ENCODE measurements around the gene VPS54. TPM values are rescaled to one million over a fixed set of nuclear protein-coding genes. Genes with fewer than 3 reads are reported as not detected.
"Not testable (repeated sequence)": the region's sequence is repeated elsewhere in the genome, so short reads cannot be mapped to it uniquely, and the experiment has no call there.

The VPS54 gene
- total RNA-seq, 1 donor from 2014 or later, result 27.0 TPM

- no peak for DNase-seq
- no peaks in the 10 kb centered on the region for H3K9me3 ChIP-seq
- no peak overlapping the region for H3K27ac ChIP-seq
- H3K4me1 ChIP-seq, result no peaks in the 10 kb centered on the region
- no peaks in the 10 kb centered on the region for H3K36me3 ChIP-seq
- no peak overlapping the region for H3K4me3 ChIP-seq
- no peak for ATAC-seq
- intact Hi-C loops (cut with DNase I), result no loop called here
- H3K27me3 ChIP-seq, result no peaks in the 10 kb centered on the region
- no peak for TF ChIP-seq CTCF (IDR thresholded peaks at IDR 0.05)
These were observed 13.4 kb downstream of the VPS54 start for GRCh38 chr2:64005707-64006356.

- no peak overlapping the region for H3K4me3 ChIP-seq
- intact Hi-C loops (cut with DNase I), result no loop called here
- ATAC-seq (no peak), DNase-seq (no peak)
- H3K9me3 ChIP-seq, result no peaks in the 10 kb centered on the region
- TF ChIP-seq CTCF (IDR thresholded peaks at IDR 0.05), result no peak
- H3K36me3 ChIP-seq, result no peaks in the 10 kb centered on the region
- no peaks in the 10 kb centered on the region for H3K4me1 ChIP-seq
- H3K27me3 ChIP-seq, result no peaks in the 10 kb centered on the region
- no peak overlapping the region for H3K27ac ChIP-seq
These were observed 16.0 kb downstream of the VPS54 start for GRCh38 chr2:64003239-64003638.

GRCh38 chr2:64001382-64002101 lies 17.7 kb downstream of the VPS54 start:
- no peak for TF ChIP-seq CTCF (IDR thresholded peaks at IDR 0.05)
- Histone ChIP-seq H3K27me3 (no peaks in the 10 kb centered on the region), H3K4me3 (no peak overlapping the region), H3K4me1 (no peaks in the 10 kb centered on the region), H3K9me3 (no peaks in the 10 kb centered on the region), H3K27ac (no peak overlapping the region), H3K36me3 (no peaks in the 10 kb centered on the region)
- intact Hi-C loops (cut with DNase I), result no loop called here
- no peak for DNase-seq
- no peak for ATAC-seq

GRCh38 chr2:64000630-64001381 lies 18.4 kb downstream of the VPS54 start:
- Histone ChIP-seq H3K4me1 (no peaks in the 10 kb centered on the region), H3K27ac (no peak overlapping the region), H3K27me3 (no peaks in the 10 kb centered on the region), H3K36me3 (no peaks in the 10 kb centered on the region), H3K4me3 (no peak overlapping the region), H3K9me3 (no peaks in the 10 kb centered on the region)
- TF ChIP-seq CTCF (IDR thresholded peaks at IDR 0.05), result no peak
- ATAC-seq (no peak), DNase-seq (no peak)
- intact Hi-C loops (cut with DNase I), result no loop called here

GRCh38 chr2:63999049-63999448 lies 20.2 kb downstream of the VPS54 start:
- DNase-seq (no peak), ATAC-seq (no peak)
- Histone ChIP-seq H3K36me3 (no peaks in the 10 kb centered on the region), H3K4me3 (no peak overlapping the region), H3K9me3 (no peaks in the 10 kb centered on the region), H3K27ac (no peak overlapping the region), H3K4me1 (no peaks in the 10 kb centered on the region), H3K27me3 (no peaks in the 10 kb centered on the region)
- intact Hi-C loops (cut with DNase I), result no loop called here
- no peak for TF ChIP-seq CTCF (IDR thresholded peaks at IDR 0.05)

GRCh38 chr2:63996582-63997198 lies 22.5 kb downstream of the VPS54 start:
- H3K27ac ChIP-seq; H3K9me3 ChIP-seq; H3K4me1 ChIP-seq; H3K27me3 ChIP-seq; ATAC-seq; DNase-seq; H3K4me3 ChIP-seq; intact Hi-C loops (cut with DNase I); H3K36me3 ChIP-seq: not testable (repeated sequence)

GRCh38 chr2:63994329-63995070 lies 24.7 kb downstream of the VPS54 start:
- H3K36me3 ChIP-seq; H3K27ac ChIP-seq; intact Hi-C loops (cut with DNase I); H3K27me3 ChIP-seq; H3K4me3 ChIP-seq; DNase-seq; ATAC-seq; H3K9me3 ChIP-seq; H3K4me1 ChIP-seq: not testable (repeated sequence)
